ENCODE data around the gene PTPRM. TPM values are rescaled to one million over a fixed set of nuclear protein-coding genes. Genes with fewer than 3 reads are reported as not detected.

Gene PTPRM
- polyA plus RNA-seq, 1 of the 3 experiments (the other 2 are of a cell fraction) = 16.0 TPM

DNA sequence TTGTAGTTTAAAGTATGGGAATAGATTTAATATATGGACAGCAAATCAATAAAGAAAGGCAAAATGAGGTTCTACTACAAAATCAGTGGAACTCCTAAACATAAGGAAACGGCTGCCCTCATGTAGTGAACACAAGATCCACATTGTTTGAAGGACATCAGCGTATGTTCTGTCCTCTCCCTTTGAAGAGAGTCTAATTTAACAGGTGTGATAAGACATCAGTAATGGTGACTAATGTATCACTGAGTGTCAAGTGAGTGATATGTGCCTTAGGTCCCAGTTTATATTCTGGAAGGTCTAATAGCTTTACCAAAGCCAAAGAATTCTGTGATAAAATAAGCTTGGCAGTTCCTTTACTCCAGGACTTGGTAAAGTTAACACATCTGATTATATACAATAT lies 248.7 kb downstream of the PTPRM start:
- Histone ChIP-seq H3K79me2 (ENCODE audit: insufficient read depth) (no peaks in the 10 kb centered on the region), H3K4me1 (ENCODE audit: control insufficient read depth in 1 of 2, insufficient read depth in 2 of 2, low read depth in 1 of 2, low read length in 1 of 2) (peaks cover 0 to 4% of the 10 kb centered on the region in 2 experiments; a peak in 1 of 4 replicates), H3K9me2 (no peaks in the 10 kb centered on the region; the same call in 1 of the 2 replicates), H2AFZ (ENCODE audit: low read depth) (no peak overlapping the region), H3K4me2 (no peak overlapping the region), H3F3A (replicated peaks; ENCODE audit: insufficient read depth) (no peaks in the 10 kb centered on the region), H3K4me3 (ENCODE audit: low read depth in 2 of 2, low read length in 1 of 2) (no peak overlapping the region), H3K9me3 (no peaks in the 10 kb centered on the region), H3K36me3 (replicated peaks in 1 of 2; ENCODE audit: control insufficient read depth in 1 of 2, insufficient read depth in 2 of 2, low read length in 1 of 2) (no peaks in the 10 kb centered on the region), H3K27ac (ENCODE audit: low read depth in 2 of 2, low read length in 1 of 2) (no peak overlapping the region), H3K27me3 (ENCODE audit: insufficient read depth) (no peaks in the 10 kb centered on the region), H4K20me1 (ENCODE audit: insufficient read depth) (no peaks in the 10 kb centered on the region), H3K9ac (no peak overlapping the region)
- no peak for TF ChIP-seq GABPA (IDR thresholded peaks at IDR 0.05; ENCODE audit: low read depth)
- TF ChIP-seq EZH2phosphoT487 (IDR thresholded peaks at IDR 0.05; ENCODE audit: borderline replicate concordance, low read depth) = no peak
- no peak for TF ChIP-seq POLR2AphosphoS5 (IDR thresholded peaks at IDR 0.05; ENCODE audit: low read depth, low read length)
- TF ChIP-seq FOSL2 (IDR thresholded peaks at IDR 0.05; ENCODE audit: borderline replicate concordance, low read depth) = no peak
- no peak for TF ChIP-seq CHD2 (IDR thresholded peaks at IDR 0.05; ENCODE audit: low read length, partially characterized antibody)
- TF ChIP-seq RAD21 (IDR thresholded peaks at IDR 0.05; ENCODE audit: low read length) = no peak
- no peak for TF ChIP-seq TCF12 (IDR thresholded peaks at IDR 0.05)
- TF ChIP-seq YY1 (IDR thresholded peaks at IDR 0.05; ENCODE audit: low read depth) = no peak
- CTCF ChIA-PET = interaction anchor here (1.2 kb wide), 1 partner anchor 10 kb away, joined by 3 read pairs; no protein-coding TSS in a partner anchor
- no peak for DNase-seq
- 32% methylated on average over 2 of the region's 2 CpGs for WGBS (ENCODE audit: low lambda C conversion rate)
- POLR2A ChIA-PET = no interaction called here

- H2AFZ ChIP-seq (ENCODE audit: low read depth) = no peak overlapping the region
- no peak for DNase-seq
- H3K27me3 ChIP-seq (ENCODE audit: insufficient read depth) = no peaks in the 10 kb centered on the region
- H3K4me2 ChIP-seq = no peak overlapping the region
- TF ChIP-seq NFIC (IDR thresholded peaks at IDR 0.05; ENCODE audit: borderline replicate concordance) (no peak), FOXJ3 (CRISPR knock-in tag; IDR thresholded peaks at IDR 0.05) (no peak), EZH2phosphoT487 (IDR thresholded peaks at IDR 0.05; ENCODE audit: borderline replicate concordance, low read depth) (no peak), RFX5 (IDR thresholded peaks at IDR 0.05; ENCODE audit: low read length) (no peak), ZBTB33 (IDR thresholded peaks at IDR 0.05; ENCODE audit: borderline replicate concordance, low read depth) (no peak), RXRA (IDR thresholded peaks at IDR 0.05; ENCODE audit: borderline replicate concordance, low read depth) (no peak), GATA2 (CRISPR knock-in tag; IDR thresholded peaks at IDR 0.05) (no peak), USF1 (IDR thresholded peaks at IDR 0.05; ENCODE audit: borderline replicate concordance, low read depth) (no peak), RAD21 (IDR thresholded peaks at IDR 0.05; ENCODE audit: low read length) (no peak), FOXM1 (IDR thresholded peaks at IDR 0.05; ENCODE audit: low read depth) (no peak), FOSL2 (IDR thresholded peaks at IDR 0.05; ENCODE audit: borderline replicate concordance, low read depth) (no peak), SMC3 (IDR thresholded peaks at IDR 0.05; ENCODE audit: low read depth, low read length) (no peak)
- TF ChIP-seq, protein P1, sequence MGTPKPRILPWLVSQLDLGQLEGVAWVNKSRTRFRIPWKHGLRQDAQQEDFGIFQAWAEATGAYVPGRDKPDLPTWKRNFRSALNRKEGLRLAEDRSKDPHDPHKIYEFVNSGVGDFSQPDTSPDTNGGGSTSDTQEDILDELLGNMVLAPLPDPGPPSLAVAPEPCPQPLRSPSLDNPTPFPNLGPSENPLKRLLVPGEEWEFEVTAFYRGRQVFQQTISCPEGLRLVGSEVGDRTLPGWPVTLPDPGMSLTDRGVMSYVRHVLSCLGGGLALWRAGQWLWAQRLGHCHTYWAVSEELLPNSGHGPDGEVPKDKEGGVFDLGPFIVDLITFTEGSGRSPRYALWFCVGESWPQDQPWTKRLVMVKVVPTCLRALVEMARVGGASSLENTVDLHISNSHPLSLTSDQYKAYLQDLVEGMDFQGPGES (IDR thresholded peaks at IDR 0.05; ENCODE audit: low read depth, low read length) = no peak
- no peak overlapping the region for H3K4me3 ChIP-seq (ENCODE audit: low read depth in 2 of 2, low read length in 1 of 2)
- no peaks in the 10 kb centered on the region for H3K36me3 ChIP-seq (replicated peaks in 1 of 2; ENCODE audit: control insufficient read depth in 1 of 2, insufficient read depth in 2 of 2, low read length in 1 of 2)
- no peak overlapping the region for H3K27ac ChIP-seq (ENCODE audit: low read depth in 2 of 2, low read length in 1 of 2)
- ChIA-PET CTCF (interaction anchor here (1.3 to 1.9 kb wide), 2 partner anchors 12 to 251 kb away, joined by 3 to 6 read pairs; no protein-coding TSS in a partner anchor), POLR2A (no interaction called here)
- H3K79me2 ChIP-seq (ENCODE audit: insufficient read depth) = no peaks in the 10 kb centered on the region
- no peaks in the 10 kb centered on the region for H3F3A ChIP-seq (replicated peaks; ENCODE audit: insufficient read depth)
- H3K9me2 ChIP-seq = no peaks in the 10 kb centered on the region; the same call in 1 of the 2 replicates
- H3K9ac ChIP-seq = no peak overlapping the region
- H3K9me3 ChIP-seq = no peaks in the 10 kb centered on the region
- no peaks in the 10 kb centered on the region for H4K20me1 ChIP-seq (ENCODE audit: insufficient read depth)
- peaks cover 0 to 4% of the 10 kb centered on the region in 2 experiments; a peak in 1 of 4 replicates for H3K4me1 ChIP-seq (ENCODE audit: control insufficient read depth in 1 of 2, insufficient read depth in 2 of 2, low read depth in 1 of 2, low read length in 1 of 2)
- WGBS (ENCODE audit: low lambda C conversion rate) = 61% methylated on average over 8 of the region's 8 CpGs
These were observed 250.6 kb downstream of the PTPRM start for GRCh38 chr18:7817575-7818230.
